Measurements from ENCODE around the gene CLDN6.

- TF ChIP-seq CTCF (conservative IDR thresholded peaks at IDR 0.05; ENCODE audit: low read length) (no peak), EZH2phosphoT487 (IDR thresholded peaks at IDR 0.05; ENCODE audit: borderline replicate concordance, low read depth, low read length) (no peak)
Measured at GRCh38 chr16:2981177-2981898, 36.6 kb downstream of the CLDN6 start.
